ENCODE results near the gene NID1.
"Not testable (repeated sequence)": the region's sequence is repeated elsewhere in the genome, so short reads cannot be mapped to it uniquely, and the experiment has no call there.

The NID1 gene

GRCh38 chr1:236083650-236084385 is 18.9 kb upstream of the NID1 start:
- no peak for DNase-seq (ENCODE audit: low read depth)
- no peak overlapping the region for H3K4me3 ChIP-seq (ENCODE audit: control insufficient read depth, low read depth, low read length)
- TF ChIP-seq CTCF (IDR thresholded peaks at IDR 0.05; ENCODE audit: control insufficient read depth, insufficient read depth, low read depth, low read length, missing control alignments) = no peak

GRCh38 chr1:236082526-236082925 is 17.6 kb upstream of the NID1 start:
- no peak overlapping the region for H3K4me3 ChIP-seq (ENCODE audit: control insufficient read depth, low read depth, low read length)
- TF ChIP-seq CTCF (IDR thresholded peaks at IDR 0.05; ENCODE audit: control insufficient read depth, insufficient read depth, low read depth, low read length, missing control alignments) = no peak
- DNase-seq (ENCODE audit: low read depth) = no peak

GRCh38 chr1:236081546-236082227 is 16.8 kb upstream of the NID1 start:
- no peak overlapping the region for H3K4me3 ChIP-seq (ENCODE audit: control insufficient read depth, low read depth, low read length)
- DNase-seq (ENCODE audit: low read depth) = no peak
- no peak for TF ChIP-seq CTCF (IDR thresholded peaks at IDR 0.05; ENCODE audit: control insufficient read depth, insufficient read depth, low read depth, low read length, missing control alignments)

- no peak overlapping the region for H3K4me3 ChIP-seq (ENCODE audit: control insufficient read depth, low read depth, low read length)
- DNase-seq (ENCODE audit: low read depth) = no peak
- TF ChIP-seq CTCF (IDR thresholded peaks at IDR 0.05; ENCODE audit: control insufficient read depth, insufficient read depth, low read depth, low read length, missing control alignments) = no peak
Measured at GRCh38 chr1:236079703-236080102, 14.8 kb upstream of the NID1 start.

GRCh38 chr1:236078993-236079392 is 14.1 kb upstream of the NID1 start:
- no peak overlapping the region for H3K4me3 ChIP-seq (ENCODE audit: control insufficient read depth, low read depth, low read length)
- no peak for TF ChIP-seq CTCF (IDR thresholded peaks at IDR 0.05; ENCODE audit: control insufficient read depth, insufficient read depth, low read depth, low read length, missing control alignments)
- no peak for DNase-seq (ENCODE audit: low read depth)

- not testable (repeated sequence) for DNase-seq (ENCODE audit: low read depth)
Measured at GRCh38 chr1:236078077-236078476, 13.2 kb upstream of the NID1 start.

GRCh38 chr1:236075848-236076247 is 11.0 kb upstream of the NID1 start:
- H3K4me3 ChIP-seq (ENCODE audit: control insufficient read depth, low read depth, low read length) = no peak overlapping the region
- TF ChIP-seq CTCF (IDR thresholded peaks at IDR 0.05; ENCODE audit: control insufficient read depth, insufficient read depth, low read depth, low read length, missing control alignments) = no peak
- no peak for DNase-seq (ENCODE audit: low read depth)

More at GRCh38 chr1:236078077-236078476, 13.2 kb upstream of the NID1 start:
- H3K4me3 ChIP-seq (ENCODE audit: control insufficient read depth, low read depth, low read length) = not testable (repeated sequence)

Measured in AG09309 (cell line).